Caco-2 (cell line): ENCODE results near the gene TDG. TPM values are rescaled to one million over a fixed set of nuclear protein-coding genes. Genes with fewer than 3 reads are reported as not detected.
A peak's percentile ranks its signal among the peaks of the same experiment; 100 is the strongest.

Source experiments
- BruUV-seq: library from RNA; stranded (reverse); fragments of 400-500 nt; replicated peaks from 2 replicates; lab custom pipeline; 2021; lab: Mats Ljungman, UMichigan
- CTCF ChIA-PET: fragments of 300-600 bp; sonication (Branson Sonifier 250); formaldehyde crosslinking; loops from one replicate; lab custom pipeline; 2022; ENCODE audit warnings: antibody characterized with exemption; lab: Charles Lee
- POLR2A ChIA-PET: fragments of 300-600 bp; sonication (Branson Sonifier 250); formaldehyde crosslinking; loops from one replicate; lab custom pipeline; 2022; ENCODE audit warnings: antibody characterized with exemption; lab: Charles Lee
- DNase-seq, 2 experiments: peaks; one replicate each; pipeline versions ENCODE4 v3.0.0 to v3.0.0-alpha.2; 2020 to 2022
- H3K27me3 ChIP-seq: replicated peaks from 2 replicates; pipeline ENCODE4 v1.6.0; 2011; ENCODE audit warnings: low read length; ENCODE audit not compliant: control insufficient read depth, insufficient read depth
- H3K36me3 ChIP-seq: 2 replicates; pipeline ENCODE4 v1.5.1; 2011; ENCODE audit warnings: low read length; ENCODE audit not compliant: control insufficient read depth, insufficient read depth
- H3K4me1 ChIP-seq: fragments of 250-450 bp; sonication (Bioruptor Pico); 2 replicates; pipeline ENCODE4 v1.5.1; 2020; ENCODE audit warnings: mild to moderate bottlenecking
- H3K4me3 ChIP-seq: 2 replicates; pipeline ENCODE4 v1.5.1; 2011; ENCODE audit warnings: low read depth, mild to moderate bottlenecking, control low read depth, low read length
- H3K9me3 ChIP-seq: fragments of 250-450 bp; sonication (Bioruptor Pico); 2 replicates; pipeline ENCODE4 v1.5.1; 2020; ENCODE audit warnings: mild to moderate bottlenecking, moderate library complexity
- H3K27ac Mint-ChIP-seq: one replicate; pipeline ENCODE4 v1.8.0; 2022; ENCODE audit warnings: mixed read lengths; ENCODE audit not compliant: unreplicated experiment
- H3K27me3 Mint-ChIP-seq: one replicate; pipeline ENCODE4 v1.8.0; 2022; ENCODE audit warnings: mixed read lengths; ENCODE audit not compliant: insufficient read depth, unreplicated experiment
- H3K36me3 Mint-ChIP-seq: one replicate; pipeline ENCODE4 v1.8.0; 2022; ENCODE audit warnings: mild to moderate bottlenecking, mixed read lengths; ENCODE audit not compliant: insufficient read depth, unreplicated experiment
- H3K4me1 Mint-ChIP-seq: one replicate; pipeline ENCODE4 v1.8.0; 2022; ENCODE audit warnings: low read depth, mixed read lengths; ENCODE audit not compliant: unreplicated experiment
- H3K4me3 Mint-ChIP-seq: one replicate; pipeline ENCODE4 v1.8.0; 2022; ENCODE audit warnings: mild to moderate bottlenecking, moderate library complexity, mixed read lengths; ENCODE audit not compliant: unreplicated experiment
- H3K9me3 Mint-ChIP-seq: one replicate; pipeline ENCODE4 v1.8.0; 2022; ENCODE audit warnings: mixed read lengths; ENCODE audit not compliant: unreplicated experiment
- CTCF ChIP-seq, 2 experiments: fragments of 200-600 bp in 1 of 2; IDR thresholded peaks; 1 replicate in 1 of 2; 2 replicates in 1 of 2; pipeline versions ENCODE4 v1.5.1 to v1.8.0; 2011 to 2022; ENCODE audit warnings: antibody characterized with exemption in 1 of 2, control low read depth in 1 of 2, inconsistent platforms in 1 of 2, low read depth in 1 of 2, low read length in 1 of 2, mild to moderate bottlenecking in 1 of 2, moderate library complexity in 1 of 2; ENCODE audit not compliant: insufficient read depth in 1 of 2, severe bottlenecking in 1 of 2, unreplicated experiment in 1 of 2
- intact Hi-C: fragments of 100-400 bp; cut with micrococcal nuclease; formaldehyde crosslinking; loops from one replicate; pipeline ENCODE4 v1.10.0; 2022; ENCODE audit not compliant: unreplicated experiment
- total RNA-seq: library from RNA; stranded (reverse); gene quantifications from 2 replicates; pipeline ENCODE4 v1.2.3, GENCODE V29; 2022

TDG gene
- total RNA-seq, 1 experiment from 2014 or later, result 29.5 TPM

- Mint-ChIP-seq H3K4me1 (peaks cover 11% of the 10 kb centered on the region), H3K27me3 (no peaks in the 10 kb centered on the region), H3K27ac (no peak overlapping the region), H3K9me3 (no peaks in the 10 kb centered on the region), H3K36me3 (peaks cover 25% of the 10 kb centered on the region), H3K4me3 (no peak overlapping the region)
- DNase-seq, result no peak
- Histone ChIP-seq H3K27me3 (no peaks in the 10 kb centered on the region), H3K4me3 (no peak overlapping the region), H3K9me3 (no peaks in the 10 kb centered on the region), H3K36me3 (no peaks in the 10 kb centered on the region), H3K4me1 (no peaks in the 10 kb centered on the region; the same call in 1 of the 2 replicates)
- CTCF ChIA-PET, result no interaction called here
- no peak for TF ChIP-seq CTCF (IDR thresholded peaks at IDR 0.05; ENCODE audit: insufficient read depth in 1 of 2, low read depth in 1 of 2, low read length in 1 of 2, severe bottlenecking in 1 of 2, unreplicated experiment in 1 of 2)
- BruUV-seq, result no TSS peak
- intact Hi-C loops, result no loop called here
- POLR2A ChIA-PET, result no interaction called here
These were observed 3.2 kb upstream of the TDG start for GRCh38 chr12:103962493-103962892.

- no peak for DNase-seq
- H3K27me3 Mint-ChIP-seq, result no peaks in the 10 kb centered on the region
- no peak for TF ChIP-seq CTCF (IDR thresholded peaks at IDR 0.05; ENCODE audit: insufficient read depth in 1 of 2, low read depth in 1 of 2, low read length in 1 of 2, severe bottlenecking in 1 of 2, unreplicated experiment in 1 of 2)
- peaks cover 11% of the 10 kb centered on the region for H3K4me1 Mint-ChIP-seq
- ChIA-PET CTCF (no interaction called here), POLR2A (interaction anchor here (0.8 to 2.6 kb wide), 3 partner anchors 9 to 35 kb away, joined by 3 to 41 read pairs (median 28); partner anchors contain the start of gene HSP90B1)
- H3K4me1 ChIP-seq, result no peaks in the 10 kb centered on the region; the same call in 1 of the 2 replicates
- peak overlapping the region; percentile 63 for H3K4me3 ChIP-seq
- peak overlapping the region; percentile 99 for H3K27ac Mint-ChIP-seq
- H3K27me3 ChIP-seq, result no peaks in the 10 kb centered on the region
- intact Hi-C loops, result loop anchor here (1.0 to 5.0 kb wide), 4 partner anchors 8 to 172 kb away; partner anchors contain the start of genes HCFC2, HSP90B1 and NFYB
- BruUV-seq, result no TSS peak
- no peaks in the 10 kb centered on the region for H3K9me3 Mint-ChIP-seq
- no peaks in the 10 kb centered on the region for H3K9me3 ChIP-seq
- H3K36me3 ChIP-seq, result no peaks in the 10 kb centered on the region
- peaks cover 39% of the 10 kb centered on the region for H3K36me3 Mint-ChIP-seq
- peak overlapping the region; percentile 94 for H3K4me3 Mint-ChIP-seq
These were observed 867 bp upstream of the TDG start for GRCh38 chr12:103964805-103965204.

GRCh38 chr12:103965255-103965589 lies 450 bp upstream of the TDG start:
- Mint-ChIP-seq H3K9me3 (no peaks in the 10 kb centered on the region), H3K4me3 (peak overlapping the region; percentile 94), H3K27ac (peak overlapping the region; percentile 99), H3K27me3 (no peaks in the 10 kb centered on the region), H3K36me3 (peaks cover 40% of the 10 kb centered on the region), H3K4me1 (peaks cover 11% of the 10 kb centered on the region)
- no peaks in the 10 kb centered on the region for H3K36me3 ChIP-seq
- POLR2A ChIA-PET, result interaction anchor here (0.8 to 2.6 kb wide), 8 partner anchors 9 to 322 kb away, joined by 3 to 41 read pairs (median 4); partner anchors contain the start of genes HSP90B1 and NFYB
- no peaks in the 10 kb centered on the region for H3K27me3 ChIP-seq
- peak overlapping the region; percentile 63 for H3K4me3 ChIP-seq
- BruUV-seq, result TSS peak; percentile 93
- no peak for TF ChIP-seq CTCF (IDR thresholded peaks at IDR 0.05; ENCODE audit: insufficient read depth in 1 of 2, low read depth in 1 of 2, low read length in 1 of 2, severe bottlenecking in 1 of 2, unreplicated experiment in 1 of 2)
- no peak for DNase-seq
- intact Hi-C loops, result loop anchor here (1.0 to 5.0 kb wide), 4 partner anchors 8 to 172 kb away; partner anchors contain the start of genes HCFC2, HSP90B1 and NFYB
- CTCF ChIA-PET, result interaction anchor here (0.9 to 1.0 kb wide), 2 partner anchors 9 to 35 kb away, joined by 3 to 5 read pairs; partner anchors contain the start of gene HSP90B1
- no peaks in the 10 kb centered on the region for H3K9me3 ChIP-seq
- no peaks in the 10 kb centered on the region; the same call in 1 of the 2 replicates for H3K4me1 ChIP-seq
